NB4 (cell line): ENCODE measurements around the gene CYBA.

Source experiments
- DNase-seq: peaks from one replicate; pipeline ENCODE4 v3.0.0; 2010; ENCODE audit warnings: low read depth
- H3K4me3 ChIP-seq: one replicate; pipeline ENCODE4 v1.5.1; 2011; ENCODE audit warnings: mild to moderate bottlenecking, low read depth, low read length, moderate library complexity
- CTCF ChIP-seq: IDR thresholded peaks from one replicate; pipeline ENCODE4 v1.5.1; 2012; ENCODE audit warnings: low read depth, low read length
- MAX ChIP-seq: IDR thresholded peaks from 2 replicates; pipeline ENCODE4 v1.6.1; 2011; ENCODE audit warnings: low read depth, low read length
- MYC ChIP-seq: IDR thresholded peaks from 2 replicates; pipeline ENCODE4 v1.6.1; 2011; ENCODE audit warnings: low read depth, low read length
- POLR2A ChIP-seq: IDR thresholded peaks from 2 replicates; pipeline ENCODE4 v1.6.1; 2011; ENCODE audit warnings: mild to moderate bottlenecking; ENCODE audit not compliant: insufficient read length; ENCODE audit errors: extremely low read depth

CYBA gene

DNA sequence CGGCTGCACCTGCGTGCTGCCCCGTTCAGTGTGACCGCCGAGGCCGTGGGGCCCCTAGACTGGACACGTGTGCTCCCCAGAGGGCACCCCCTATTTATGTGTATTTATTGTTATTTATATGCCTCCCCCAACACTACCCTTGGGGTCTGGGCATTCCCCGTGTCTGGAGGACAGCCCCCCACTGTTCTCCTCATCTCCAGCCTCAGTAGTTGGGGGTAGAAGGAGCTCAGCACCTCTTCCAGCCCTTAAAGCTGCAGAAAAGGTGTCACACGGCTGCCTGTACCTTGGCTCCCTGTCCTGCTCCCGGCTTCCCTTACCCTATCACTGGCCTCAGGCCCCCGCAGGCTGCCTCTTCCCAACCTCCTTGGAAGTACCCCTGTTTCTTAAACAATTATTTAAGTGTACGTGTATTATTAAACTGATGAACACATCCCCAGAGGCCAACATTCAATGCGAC lies 10.8 kb downstream of the CYBA start:
- no peak overlapping the region for H3K4me3 ChIP-seq
- no peak for DNase-seq
- no peak for TF ChIP-seq MYC
- no peak for TF ChIP-seq POLR2A
- no peak for TF ChIP-seq MAX
- no peak for TF ChIP-seq CTCF

- TF ChIP-seq MYC (no peak), POLR2A (no peak), MAX (no peak), CTCF (no peak)
- DNase-seq, result peak; percentile 34
- no peak overlapping the region for H3K4me3 ChIP-seq
Observed at GRCh38 chr16:88639231-88640038, 11.4 kb downstream of the CYBA start.

DNA sequence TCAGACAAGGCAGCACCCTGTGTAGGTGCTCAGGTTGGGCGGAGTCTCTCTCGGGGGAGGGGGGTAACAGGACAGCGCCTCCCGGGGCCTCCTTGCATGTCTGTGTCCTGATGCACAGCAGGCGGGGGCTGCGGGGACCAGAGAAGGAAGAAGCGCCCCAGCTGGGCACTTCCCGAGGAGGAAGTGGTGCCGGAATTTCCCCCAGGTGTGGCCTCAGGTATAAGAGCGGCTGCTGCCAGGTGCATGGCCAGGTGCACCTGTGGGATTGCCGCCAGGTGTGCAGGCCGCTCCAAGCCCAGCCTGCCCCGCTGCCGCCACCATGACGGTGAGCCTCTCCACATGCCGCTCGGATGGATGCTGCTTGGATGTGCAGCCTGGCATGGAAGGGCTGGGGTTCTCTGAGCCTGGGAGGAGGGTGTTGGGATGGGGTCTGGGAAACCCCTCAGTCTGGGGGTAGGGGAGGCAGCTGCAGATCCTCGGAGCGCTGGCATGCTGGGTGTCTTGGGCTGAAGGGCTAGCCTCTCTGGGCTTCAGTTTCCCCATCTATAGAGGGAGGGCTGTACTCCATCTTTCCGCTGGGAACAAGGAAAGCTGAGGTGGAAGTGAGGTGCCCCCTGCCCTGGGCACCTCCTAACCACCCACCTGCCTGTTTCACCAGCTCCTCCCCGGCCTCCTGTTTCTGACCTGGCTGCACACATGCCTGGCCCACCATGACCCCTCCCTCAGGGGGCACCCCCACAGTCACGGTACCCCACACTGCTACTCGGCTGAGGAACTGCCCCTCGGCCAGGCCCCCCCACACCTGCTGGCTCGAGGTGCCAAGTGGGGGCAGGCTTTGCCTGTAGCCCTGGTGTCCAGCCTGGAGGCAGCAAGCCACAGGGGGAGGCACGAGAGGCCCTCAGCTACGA lies 12.3 kb downstream of the CYBA start, which contains the start of gene IL17C:
TSS of gene IL17C (plus strand) at position 250 of the 908 bp plus-strand sequence. CDS start at position 320, 70 bp downstream.
- TF ChIP-seq CTCF (no peak), MAX (no peak), MYC (no peak), POLR2A (no peak)
- no peak within 1 kb of the TSS for H3K4me3 ChIP-seq
- DNase-seq, result no peak

DNA sequence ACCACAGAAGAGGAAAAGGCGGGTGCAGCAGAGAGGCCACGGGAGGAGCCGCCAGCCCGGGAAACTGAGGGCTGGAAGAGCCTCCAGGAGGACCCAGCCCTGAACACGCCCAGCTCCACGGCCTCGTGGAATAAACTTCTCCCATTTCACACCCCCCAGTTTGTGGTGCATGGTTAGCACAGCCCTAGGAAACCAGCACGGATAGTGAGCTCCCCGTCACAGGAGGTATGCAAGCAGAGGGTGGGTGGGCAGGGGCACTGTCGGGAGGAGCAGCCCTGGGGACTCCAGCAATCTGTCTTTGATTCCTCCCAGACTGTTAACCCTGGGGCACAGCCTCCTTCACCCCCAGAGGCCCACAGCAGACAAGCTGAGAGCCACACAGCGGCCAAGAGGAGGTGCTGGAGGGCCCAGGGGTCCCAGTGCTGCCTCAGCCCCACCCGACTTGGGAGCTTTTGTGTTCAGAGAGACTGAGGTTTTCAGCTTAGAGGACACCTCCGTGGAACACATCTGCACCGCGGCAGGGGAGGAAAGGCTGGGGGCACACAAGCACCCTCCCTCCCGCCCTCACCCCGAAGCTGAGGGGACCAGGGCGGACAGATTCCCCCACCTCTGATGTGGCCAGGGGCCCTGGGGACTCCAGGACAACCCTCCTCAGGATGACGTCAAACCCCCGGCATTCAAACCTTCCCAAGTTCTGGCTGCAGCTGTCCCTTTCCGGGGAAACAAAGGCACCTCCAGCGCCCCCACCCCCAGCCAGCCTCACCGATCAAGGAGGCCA lies 14.2 kb downstream of the CYBA start:
- DNase-seq, result no peak
- no peak overlapping the region for H3K4me3 ChIP-seq
- TF ChIP-seq POLR2A (no peak), MYC (no peak), CTCF (peak; percentile 3)

DNA sequence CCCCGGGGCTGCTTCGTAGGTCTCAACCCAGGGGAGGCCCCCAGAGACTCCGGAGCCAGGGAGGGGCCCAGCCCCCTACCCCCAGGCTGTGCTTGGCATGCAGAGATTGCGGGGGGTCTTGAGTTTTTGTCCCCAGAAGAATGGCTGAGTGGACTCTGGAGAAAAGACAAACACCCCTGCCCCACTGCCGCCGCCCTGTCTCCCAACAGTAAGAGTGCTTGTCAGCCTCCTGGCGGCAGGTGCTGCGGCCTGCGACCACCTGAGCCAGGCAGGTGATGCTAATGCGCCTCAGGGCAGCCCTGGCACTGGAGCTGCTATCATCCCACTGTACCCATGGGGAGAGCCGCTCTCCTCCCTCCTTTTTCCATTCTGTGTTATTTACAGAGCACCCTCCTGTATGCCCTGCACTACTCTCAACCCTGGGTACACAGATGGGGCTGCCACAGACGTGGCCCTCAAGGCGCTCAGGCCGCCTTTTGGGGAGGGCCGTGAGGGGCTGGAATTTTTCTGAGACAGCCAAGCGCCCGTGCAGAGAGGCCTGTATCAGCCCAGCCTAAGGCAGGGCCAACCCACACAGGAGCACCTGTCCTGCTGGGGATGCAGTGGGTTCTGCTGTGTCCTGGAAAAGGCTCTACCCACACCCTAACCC lies 15.1 kb downstream of the CYBA start:
- no peak for TF ChIP-seq MYC
- no peak for TF ChIP-seq CTCF
- no peak for TF ChIP-seq POLR2A
- no peak for TF ChIP-seq MAX
- no peak for DNase-seq
- H3K4me3 ChIP-seq, result no peak overlapping the region
